Measurements from ENCODE around the gene HHATL.

DNA sequence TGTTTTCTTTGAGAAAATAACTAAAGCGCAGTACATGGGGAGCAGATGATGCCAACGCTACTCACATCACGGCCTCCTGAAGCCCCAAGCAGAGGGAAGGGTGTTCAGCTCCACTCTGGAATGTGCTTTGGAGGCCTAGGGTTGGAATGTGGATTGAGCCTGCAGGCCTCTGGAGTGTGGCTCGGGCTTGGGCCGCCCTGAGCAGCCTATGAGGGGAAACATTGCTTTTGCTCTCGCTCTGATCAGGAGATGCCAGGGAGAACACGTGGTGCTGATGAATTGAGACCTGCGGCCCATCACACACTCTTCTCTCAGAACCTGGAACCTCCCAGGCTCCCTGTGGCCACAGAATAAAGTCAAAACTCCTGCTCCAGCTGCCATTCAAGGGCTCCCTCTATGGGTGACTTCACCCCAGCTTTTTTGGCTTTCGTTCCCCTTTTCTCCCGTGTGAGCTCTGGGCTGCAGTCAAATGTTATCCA, 47.2 kb upstream of the HHATL start:
- TF ChIP-seq EP300 (IDR thresholded peaks at IDR 0.05) = no peak
- TF ChIP-seq, protein P1, sequence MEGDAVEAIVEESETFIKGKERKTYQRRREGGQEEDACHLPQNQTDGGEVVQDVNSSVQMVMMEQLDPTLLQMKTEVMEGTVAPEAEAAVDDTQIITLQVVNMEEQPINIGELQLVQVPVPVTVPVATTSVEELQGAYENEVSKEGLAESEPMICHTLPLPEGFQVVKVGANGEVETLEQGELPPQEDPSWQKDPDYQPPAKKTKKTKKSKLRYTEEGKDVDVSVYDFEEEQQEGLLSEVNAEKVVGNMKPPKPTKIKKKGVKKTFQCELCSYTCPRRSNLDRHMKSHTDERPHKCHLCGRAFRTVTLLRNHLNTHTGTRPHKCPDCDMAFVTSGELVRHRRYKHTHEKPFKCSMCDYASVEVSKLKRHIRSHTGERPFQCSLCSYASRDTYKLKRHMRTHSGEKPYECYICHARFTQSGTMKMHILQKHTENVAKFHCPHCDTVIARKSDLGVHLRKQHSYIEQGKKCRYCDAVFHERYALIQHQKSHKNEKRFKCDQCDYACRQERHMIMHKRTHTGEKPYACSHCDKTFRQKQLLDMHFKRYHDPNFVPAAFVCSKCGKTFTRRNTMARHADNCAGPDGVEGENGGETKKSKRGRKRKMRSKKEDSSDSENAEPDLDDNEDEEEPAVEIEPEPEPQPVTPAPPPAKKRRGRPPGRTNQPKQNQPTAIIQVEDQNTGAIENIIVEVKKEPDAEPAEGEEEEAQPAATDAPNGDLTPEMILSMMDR (IDR thresholded peaks at IDR 0.05) = no peak

Measured in ovary (tissue), 3 donors.